ENCODE measurements around the gene RPL7A. TPM values are rescaled to one million over a fixed set of nuclear protein-coding genes. Genes with fewer than 3 reads are reported as not detected.
A peak's percentile ranks its signal among the peaks of the same experiment; 100 is the strongest.

The RPL7A gene
- total and polyA plus RNA-seq, 2 of the 13 experiments (the other 11 are each of a cell fraction or from before 2014, with no cell fraction given): 2,401 to 2,938 TPM

DNA sequence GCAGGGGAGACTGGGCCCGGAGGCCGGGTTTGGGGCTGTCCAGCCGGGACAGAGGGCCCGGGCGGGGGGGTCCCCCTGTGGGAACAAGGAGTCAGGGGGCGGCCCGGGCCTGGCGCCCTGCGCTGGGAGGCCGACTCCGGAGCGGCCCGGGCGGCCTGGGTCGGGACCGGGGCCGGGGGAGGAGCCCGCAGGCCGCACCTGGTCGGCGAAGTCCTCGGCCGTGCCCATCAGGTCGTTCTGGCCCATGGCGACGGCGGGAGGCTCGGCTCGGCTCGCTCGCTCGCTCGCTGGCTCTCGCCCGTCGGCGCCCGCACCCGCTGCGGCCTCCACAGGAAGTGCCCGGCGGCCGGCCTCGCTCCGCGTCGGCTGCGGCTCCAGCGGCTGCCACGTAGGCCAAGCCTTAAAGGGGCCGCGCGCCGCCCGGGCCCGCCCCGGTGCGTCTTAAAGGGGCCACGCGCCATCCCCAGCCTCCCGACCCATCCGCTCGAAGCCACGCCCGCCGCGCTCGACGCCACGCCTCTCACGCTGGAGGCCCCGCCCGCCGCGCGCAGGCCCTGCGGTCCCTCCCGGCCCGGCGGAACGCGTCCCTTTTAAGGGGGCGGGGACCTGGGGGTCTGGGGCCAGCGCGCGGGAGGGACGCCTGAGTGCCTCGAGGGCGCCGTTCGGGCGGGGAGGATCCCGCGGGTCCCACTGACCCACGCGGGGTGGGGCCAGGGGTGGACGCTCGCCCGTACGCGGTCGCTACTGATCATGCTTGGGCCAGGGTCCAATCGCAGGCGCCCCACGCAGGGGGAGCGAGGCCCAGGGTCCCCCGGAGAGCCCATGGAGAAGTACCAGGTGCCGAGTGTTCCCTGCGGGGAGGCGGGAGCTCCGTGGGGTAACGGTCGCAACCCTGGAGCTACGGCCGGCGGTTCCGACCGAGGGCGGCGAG is 28.0 kb downstream of the RPL7A start, which contains the start of the genes STKLD1 and SURF4 (continued):
- TF ChIP-seq ZNF770 (CRISPR knock-in tag; IDR thresholded peaks at IDR 0.05) (peak; percentile 98), ZNF567 (CRISPR knock-in tag; IDR thresholded peaks at IDR 0.05; ENCODE audit: borderline replicate concordance) (0 out of 2 replicates have a peak, but pooled peaks have one; percentile 64), ZNF230 (CRISPR knock-in tag; IDR thresholded peaks at IDR 0.05) (no peak; the same call in 1 of the 2 replicates), ZNF329 (CRISPR knock-in tag; IDR thresholded peaks at IDR 0.05; ENCODE audit: low read depth) (no peak), SCMH1 (CRISPR knock-in tag; IDR thresholded peaks at IDR 0.05; ENCODE audit: borderline replicate concordance) (no peak), XRCC5 (optimal IDR thresholded peaks at IDR 0.05; ENCODE audit: low read length) (no peak), UBTF (CRISPR knock-in tag; IDR thresholded peaks at IDR 0.05) (peak; percentile 87)
- TF ChIP-seq, protein P1, sequence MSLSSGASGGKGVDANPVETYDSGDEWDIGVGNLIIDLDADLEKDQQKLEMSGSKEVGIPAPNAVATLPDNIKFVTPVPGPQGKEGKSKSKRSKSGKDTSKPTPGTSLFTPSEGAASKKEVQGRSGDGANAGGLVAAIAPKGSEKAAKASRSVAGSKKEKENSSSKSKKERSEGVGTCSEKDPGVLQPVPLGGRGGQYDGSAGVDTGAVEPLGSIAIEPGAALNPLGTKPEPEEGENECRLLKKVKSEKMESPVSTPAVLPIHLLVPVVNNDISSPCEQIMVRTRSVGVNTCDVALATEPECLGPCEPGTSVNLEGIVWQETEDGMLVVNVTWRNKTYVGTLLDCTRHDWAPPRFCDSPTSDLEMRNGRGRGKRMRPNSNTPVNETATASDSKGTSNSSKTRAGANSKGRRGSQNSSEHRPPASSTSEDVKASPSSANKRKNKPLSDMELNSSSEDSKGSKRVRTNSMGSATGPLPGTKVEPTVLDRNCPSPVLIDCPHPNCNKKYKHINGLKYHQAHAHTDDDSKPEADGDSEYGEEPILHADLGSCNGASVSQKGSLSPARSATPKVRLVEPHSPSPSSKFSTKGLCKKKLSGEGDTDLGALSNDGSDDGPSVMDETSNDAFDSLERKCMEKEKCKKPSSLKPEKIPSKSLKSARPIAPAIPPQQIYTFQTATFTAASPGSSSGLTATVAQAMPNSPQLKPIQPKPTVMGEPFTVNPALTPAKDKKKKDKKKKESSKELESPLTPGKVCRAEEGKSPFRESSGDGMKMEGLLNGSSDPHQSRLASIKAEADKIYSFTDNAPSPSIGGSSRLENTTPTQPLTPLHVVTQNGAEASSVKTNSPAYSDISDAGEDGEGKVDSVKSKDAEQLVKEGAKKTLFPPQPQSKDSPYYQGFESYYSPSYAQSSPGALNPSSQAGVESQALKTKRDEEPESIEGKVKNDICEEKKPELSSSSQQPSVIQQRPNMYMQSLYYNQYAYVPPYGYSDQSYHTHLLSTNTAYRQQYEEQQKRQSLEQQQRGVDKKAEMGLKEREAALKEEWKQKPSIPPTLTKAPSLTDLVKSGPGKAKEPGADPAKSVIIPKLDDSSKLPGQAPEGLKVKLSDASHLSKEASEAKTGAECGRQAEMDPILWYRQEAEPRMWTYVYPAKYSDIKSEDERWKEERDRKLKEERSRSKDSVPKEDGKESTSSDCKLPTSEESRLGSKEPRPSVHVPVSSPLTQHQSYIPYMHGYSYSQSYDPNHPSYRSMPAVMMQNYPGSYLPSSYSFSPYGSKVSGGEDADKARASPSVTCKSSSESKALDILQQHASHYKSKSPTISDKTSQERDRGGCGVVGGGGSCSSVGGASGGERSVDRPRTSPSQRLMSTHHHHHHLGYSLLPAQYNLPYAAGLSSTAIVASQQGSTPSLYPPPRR (CRISPR knock-in tag; IDR thresholded peaks at IDR 0.05; ENCODE audit: borderline replicate concordance): 0 out of 2 replicates have a peak, but pooled peaks have one; percentile 31
- TF ChIP-seq, protein P2, sequence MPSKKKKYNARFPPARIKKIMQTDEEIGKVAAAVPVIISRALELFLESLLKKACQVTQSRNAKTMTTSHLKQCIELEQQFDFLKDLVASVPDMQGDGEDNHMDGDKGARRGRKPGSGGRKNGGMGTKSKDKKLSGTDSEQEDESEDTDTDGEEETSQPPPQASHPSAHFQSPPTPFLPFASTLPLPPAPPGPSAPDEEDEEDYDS (CRISPR knock-in tag; IDR thresholded peaks at IDR 0.05): peak; percentile 81
- TF ChIP-seq, protein P3, sequence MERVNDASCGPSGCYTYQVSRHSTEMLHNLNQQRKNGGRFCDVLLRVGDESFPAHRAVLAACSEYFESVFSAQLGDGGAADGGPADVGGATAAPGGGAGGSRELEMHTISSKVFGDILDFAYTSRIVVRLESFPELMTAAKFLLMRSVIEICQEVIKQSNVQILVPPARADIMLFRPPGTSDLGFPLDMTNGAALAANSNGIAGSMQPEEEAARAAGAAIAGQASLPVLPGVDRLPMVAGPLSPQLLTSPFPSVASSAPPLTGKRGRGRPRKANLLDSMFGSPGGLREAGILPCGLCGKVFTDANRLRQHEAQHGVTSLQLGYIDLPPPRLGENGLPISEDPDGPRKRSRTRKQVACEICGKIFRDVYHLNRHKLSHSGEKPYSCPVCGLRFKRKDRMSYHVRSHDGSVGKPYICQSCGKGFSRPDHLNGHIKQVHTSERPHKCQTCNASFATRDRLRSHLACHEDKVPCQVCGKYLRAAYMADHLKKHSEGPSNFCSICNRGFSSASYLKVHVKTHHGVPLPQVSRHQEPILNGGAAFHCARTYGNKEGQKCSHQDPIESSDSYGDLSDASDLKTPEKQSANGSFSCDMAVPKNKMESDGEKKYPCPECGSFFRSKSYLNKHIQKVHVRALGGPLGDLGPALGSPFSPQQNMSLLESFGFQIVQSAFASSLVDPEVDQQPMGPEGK (CRISPR knock-in tag; IDR thresholded peaks at IDR 0.05): peak; percentile 80
- TF ChIP-seq, protein P4, sequence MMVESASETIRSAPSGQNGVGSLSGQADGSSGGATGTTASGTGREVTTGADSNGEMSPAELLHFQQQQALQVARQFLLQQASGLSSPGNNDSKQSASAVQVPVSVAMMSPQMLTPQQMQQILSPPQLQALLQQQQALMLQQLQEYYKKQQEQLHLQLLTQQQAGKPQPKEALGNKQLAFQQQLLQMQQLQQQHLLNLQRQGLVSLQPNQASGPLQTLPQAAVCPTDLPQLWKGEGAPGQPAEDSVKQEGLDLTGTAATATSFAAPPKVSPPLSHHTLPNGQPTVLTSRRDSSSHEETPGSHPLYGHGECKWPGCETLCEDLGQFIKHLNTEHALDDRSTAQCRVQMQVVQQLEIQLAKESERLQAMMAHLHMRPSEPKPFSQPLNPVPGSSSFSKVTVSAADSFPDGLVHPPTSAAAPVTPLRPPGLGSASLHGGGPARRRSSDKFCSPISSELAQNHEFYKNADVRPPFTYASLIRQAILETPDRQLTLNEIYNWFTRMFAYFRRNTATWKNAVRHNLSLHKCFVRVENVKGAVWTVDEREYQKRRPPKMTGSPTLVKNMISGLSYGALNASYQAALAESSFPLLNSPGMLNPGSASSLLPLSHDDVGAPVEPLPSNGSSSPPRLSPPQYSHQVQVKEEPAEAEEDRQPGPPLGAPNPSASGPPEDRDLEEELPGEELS (CRISPR knock-in tag; IDR thresholded peaks at IDR 0.05): 0 out of 2 replicates have a peak, but pooled peaks have one; percentile 27

All from HepG2 (cell line).